ENCODE measurements around the gene FAM131C. TPM values are rescaled to one million over a fixed set of nuclear protein-coding genes. Genes with fewer than 3 reads are reported as not detected.
"Not testable (repeated sequence)": the region's sequence is repeated elsewhere in the genome, so short reads cannot be mapped to it uniquely, and the experiment has no call there.

FAM131C gene
- total RNA-seq, 1 experiment from 2014 or later: 0.45 TPM

DNA sequence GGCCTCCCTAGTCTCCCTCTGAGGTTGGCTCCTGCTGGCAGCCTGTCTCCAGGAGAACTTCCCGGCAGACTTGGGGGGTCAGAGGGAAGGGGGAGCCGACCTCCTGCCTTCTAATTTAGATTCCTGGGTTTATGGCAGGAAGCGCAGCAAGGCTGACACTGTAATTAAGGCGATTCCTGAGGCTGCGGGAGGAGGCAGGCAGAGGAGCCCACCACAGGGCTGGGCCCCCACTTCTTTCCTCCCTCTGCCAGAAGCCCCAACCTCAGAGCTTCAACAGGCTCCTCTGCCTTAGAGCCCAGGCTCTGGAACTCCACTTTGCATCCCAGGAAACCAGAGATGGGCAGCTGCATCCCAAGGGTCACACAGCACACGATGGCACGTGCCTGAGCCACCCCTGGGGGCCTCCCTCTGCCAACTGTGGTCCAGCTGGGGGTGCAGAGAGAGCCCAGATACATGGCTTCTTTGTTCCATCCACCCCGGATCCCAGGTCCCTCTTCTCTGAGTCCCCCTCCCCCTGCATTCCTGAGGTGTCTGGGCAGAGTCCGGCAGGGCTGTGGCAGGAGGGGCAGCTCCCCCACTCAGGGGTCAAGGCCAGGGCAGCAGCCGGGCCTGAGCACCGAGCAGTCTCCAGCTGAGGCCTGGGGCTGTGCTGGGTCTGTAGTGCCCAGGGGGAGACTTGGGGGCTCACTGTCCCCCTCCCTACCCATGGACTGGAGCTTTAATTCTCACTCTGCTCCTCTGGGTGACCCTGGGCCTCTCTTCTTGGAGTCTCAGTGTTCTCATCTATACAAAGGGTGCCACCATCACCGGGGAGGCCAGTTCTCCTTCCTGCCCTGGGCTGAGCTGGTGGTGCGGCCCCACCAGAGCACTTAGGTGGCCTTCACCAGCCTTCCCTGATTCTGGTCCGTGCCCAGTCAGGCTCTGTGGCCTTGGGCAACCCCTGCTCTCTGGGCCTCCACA, 39.4 kb upstream of the FAM131C start:
- H3K4me3 ChIP-seq (ENCODE audit: insufficient read depth, low read depth, low read length): no peak overlapping the region
- H3K36me3 ChIP-seq (replicated peaks; ENCODE audit: control insufficient read depth, insufficient read depth, low read length): no peaks in the 10 kb centered on the region
- no peaks in the 10 kb centered on the region; the same call in 1 of the 2 replicates for H3K27me3 ChIP-seq (ENCODE audit: control insufficient read depth, insufficient read depth, low read length)
- peak; percentile 88 for DNase-seq

DNA sequence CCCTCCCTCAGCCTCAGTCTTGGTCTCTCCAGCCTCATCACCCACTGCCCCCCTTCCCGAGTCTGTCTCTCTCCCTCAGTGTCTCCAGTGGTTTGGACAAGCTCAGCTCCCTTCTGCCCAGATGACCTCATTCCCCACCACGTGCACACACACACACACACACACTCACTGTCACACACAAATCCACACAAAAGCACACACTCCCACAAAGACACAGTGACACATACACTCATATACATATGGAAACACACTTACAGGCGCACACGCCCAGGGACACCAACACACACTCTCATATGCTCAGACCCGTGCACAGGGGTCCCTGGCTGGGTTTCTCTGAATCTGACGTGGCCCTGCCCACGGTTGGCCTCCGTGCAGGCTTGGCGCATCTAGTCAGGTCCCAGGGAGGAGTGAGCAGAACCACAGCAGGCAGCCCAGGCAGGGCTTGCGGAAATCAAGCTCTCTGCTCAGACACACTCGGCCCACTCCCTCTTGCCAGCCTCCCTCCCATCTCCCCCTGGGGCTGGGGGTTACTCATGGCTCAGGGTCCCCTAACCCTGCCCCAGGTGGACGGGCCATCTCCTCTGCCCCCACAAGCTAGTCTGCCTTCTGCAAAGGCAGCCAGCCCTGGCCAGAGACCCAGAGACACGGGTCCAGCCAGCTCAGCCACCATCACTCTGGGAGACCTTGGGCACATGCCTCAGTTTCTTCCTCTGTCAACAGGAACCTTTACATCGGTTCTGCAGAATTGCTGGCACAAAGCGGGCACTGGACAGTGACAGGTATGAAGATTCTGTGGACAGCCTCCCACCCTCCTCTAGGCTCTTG, 38.5 kb upstream of the FAM131C start:
- no peaks in the 10 kb centered on the region; the same call in 1 of the 2 replicates for H3K27me3 ChIP-seq (ENCODE audit: control insufficient read depth, insufficient read depth, low read length)
- H3K36me3 ChIP-seq (replicated peaks; ENCODE audit: control insufficient read depth, insufficient read depth, low read length): no peaks in the 10 kb centered on the region
- peak; percentile 51 for DNase-seq
- no peak overlapping the region for H3K4me3 ChIP-seq (ENCODE audit: insufficient read depth, low read depth, low read length)

DNA sequence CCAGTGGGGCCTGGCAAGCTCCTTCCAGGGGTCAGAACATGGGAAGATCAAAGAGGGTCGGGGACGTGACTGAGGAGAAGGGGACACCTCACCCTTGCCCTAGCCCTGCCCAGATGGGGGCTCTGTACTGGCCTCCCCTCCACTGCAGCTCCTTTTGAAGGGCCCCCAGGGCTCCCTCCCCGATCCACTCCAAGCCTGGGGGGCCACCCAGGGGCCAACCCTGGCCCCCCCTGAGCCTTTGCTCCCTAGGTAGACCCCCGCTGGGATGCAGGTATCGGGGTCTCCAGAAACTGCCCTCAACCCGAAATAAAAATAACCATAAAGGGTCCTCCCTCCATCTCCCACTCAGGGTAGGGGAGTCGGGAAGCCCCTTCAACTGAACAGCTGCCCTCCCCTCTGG, 37.4 kb upstream of the FAM131C start:
- no peak for DNase-seq

GRCh38 chr1:16110456-16110855, 37.0 kb upstream of the FAM131C start:
- Histone ChIP-seq H3K27me3 (ENCODE audit: control insufficient read depth, insufficient read depth, low read length) (no peaks in the 10 kb centered on the region; the same call in 1 of the 2 replicates), H3K36me3 (replicated peaks; ENCODE audit: control insufficient read depth, insufficient read depth, low read length) (no peaks in the 10 kb centered on the region), H3K4me3 (ENCODE audit: insufficient read depth, low read depth, low read length) (no peak overlapping the region)
- peak; percentile 7 for DNase-seq

More for the DNA sequence above, 37.4 kb upstream of the FAM131C start:
- no peaks in the 10 kb centered on the region for H3K36me3 ChIP-seq (replicated peaks; ENCODE audit: control insufficient read depth, insufficient read depth, low read length)
- no peak overlapping the region for H3K4me3 ChIP-seq (ENCODE audit: insufficient read depth, low read depth, low read length)
- no peaks in the 10 kb centered on the region; the same call in 1 of the 2 replicates for H3K27me3 ChIP-seq (ENCODE audit: control insufficient read depth, insufficient read depth, low read length)

DNA sequence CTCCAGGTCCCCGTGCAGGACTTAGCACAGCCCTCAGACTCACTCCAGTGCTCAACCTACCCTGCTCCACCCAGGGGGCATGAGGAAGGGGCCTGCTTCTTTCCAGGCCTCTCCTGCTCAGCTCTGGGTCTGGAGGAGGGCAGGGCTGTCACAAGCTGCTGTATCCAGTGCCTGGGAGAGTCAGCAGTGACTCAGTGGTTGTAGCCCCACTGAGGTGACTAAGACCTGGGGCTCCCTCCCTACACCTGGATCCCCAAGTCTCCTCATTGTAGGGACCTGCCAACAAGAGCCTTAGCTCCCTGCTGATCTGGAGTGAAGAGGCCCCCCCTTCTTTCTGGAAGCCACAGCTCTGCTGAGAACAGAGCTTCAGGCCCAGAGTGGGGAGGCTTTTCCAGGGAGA, 36.1 kb upstream of the FAM131C start:
- Histone ChIP-seq H3K4me3 (ENCODE audit: insufficient read depth, low read depth, low read length) (no peak overlapping the region), H3K27me3 (ENCODE audit: control insufficient read depth, insufficient read depth, low read length) (no peaks in the 10 kb centered on the region; the same call in 1 of the 2 replicates), H3K36me3 (replicated peaks; ENCODE audit: control insufficient read depth, insufficient read depth, low read length) (no peaks in the 10 kb centered on the region)
- peak; percentile 6 for DNase-seq

- not testable (repeated sequence) for DNase-seq; H3K36me3 ChIP-seq (replicated peaks; ENCODE audit: control insufficient read depth, insufficient read depth, low read length); H3K4me3 ChIP-seq (ENCODE audit: insufficient read depth, low read depth, low read length); H3K27me3 ChIP-seq (ENCODE audit: control insufficient read depth, insufficient read depth, low read length)
Measured at GRCh38 chr1:16107039-16107438, 33.6 kb upstream of the FAM131C start.

GRCh38 chr1:16101623-16102022, 28.2 kb upstream of the FAM131C start:
- no peaks in the 10 kb centered on the region for H3K36me3 ChIP-seq (replicated peaks; ENCODE audit: control insufficient read depth, insufficient read depth, low read length)
- no peaks in the 10 kb centered on the region for H3K27me3 ChIP-seq (ENCODE audit: control insufficient read depth, insufficient read depth, low read length)
- no peak overlapping the region for H3K4me3 ChIP-seq (ENCODE audit: insufficient read depth, low read depth, low read length)
- peak; percentile 4 for DNase-seq

DNA sequence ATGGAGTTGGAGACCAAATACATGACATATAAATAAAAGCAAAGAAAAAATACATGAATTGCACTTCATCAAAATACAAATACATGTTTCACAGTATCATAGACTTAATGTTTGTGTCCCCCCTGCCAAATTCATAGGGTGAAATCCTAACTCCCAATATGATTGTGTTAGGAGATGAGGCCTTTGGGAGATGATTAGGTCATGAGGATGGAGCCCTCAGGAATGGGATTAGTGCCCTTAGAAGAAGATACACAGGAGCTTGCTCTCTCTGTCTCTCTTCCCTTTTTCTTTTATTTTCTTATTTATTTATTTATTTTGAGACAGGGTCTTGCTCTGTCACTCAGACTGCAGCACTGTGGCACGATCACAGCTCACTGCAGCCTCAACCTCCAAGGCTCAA, 26.0 kb upstream of the FAM131C start:
- no peaks in the 10 kb centered on the region for H3K36me3 ChIP-seq (replicated peaks; ENCODE audit: control insufficient read depth, insufficient read depth, low read length)
- no peak overlapping the region for H3K4me3 ChIP-seq (ENCODE audit: insufficient read depth, low read depth, low read length)
- H3K27me3 ChIP-seq (ENCODE audit: control insufficient read depth, insufficient read depth, low read length): no peaks in the 10 kb centered on the region
- no peak for DNase-seq

- Histone ChIP-seq H3K36me3 (replicated peaks; ENCODE audit: control insufficient read depth, insufficient read depth, low read length) (no peaks in the 10 kb centered on the region), H3K4me3 (ENCODE audit: insufficient read depth, low read depth, low read length) (no peak overlapping the region), H3K27me3 (ENCODE audit: control insufficient read depth, insufficient read depth, low read length) (no peaks in the 10 kb centered on the region)
- DNase-seq: peak; percentile 11
Measured at GRCh38 chr1:16095447-16095846, 22.0 kb upstream of the FAM131C start.

GRCh38 chr1:16094453-16095158, 21.2 kb upstream of the FAM131C start:
- Histone ChIP-seq H3K27me3 (ENCODE audit: control insufficient read depth, insufficient read depth, low read length) (no peaks in the 10 kb centered on the region), H3K36me3 (replicated peaks; ENCODE audit: control insufficient read depth, insufficient read depth, low read length) (no peaks in the 10 kb centered on the region), H3K4me3 (ENCODE audit: insufficient read depth, low read depth, low read length) (no peak overlapping the region)
- peak; percentile 8 for DNase-seq

- Histone ChIP-seq H3K36me3 (replicated peaks; ENCODE audit: control insufficient read depth, insufficient read depth, low read length) (no peaks in the 10 kb centered on the region), H3K4me3 (ENCODE audit: insufficient read depth, low read depth, low read length) (no peak overlapping the region), H3K27me3 (ENCODE audit: control insufficient read depth, insufficient read depth, low read length) (no peaks in the 10 kb centered on the region)
- no peak for DNase-seq
Measured at GRCh38 chr1:16093611-16094010, 20.2 kb upstream of the FAM131C start.

GRCh38 chr1:16092923-16093511, 19.6 kb upstream of the FAM131C start:
- DNase-seq: peak; percentile 7
- Histone ChIP-seq H3K4me3 (ENCODE audit: insufficient read depth, low read depth, low read length) (no peak overlapping the region), H3K27me3 (ENCODE audit: control insufficient read depth, insufficient read depth, low read length) (no peaks in the 10 kb centered on the region), H3K36me3 (replicated peaks; ENCODE audit: control insufficient read depth, insufficient read depth, low read length) (no peaks in the 10 kb centered on the region)

DNA sequence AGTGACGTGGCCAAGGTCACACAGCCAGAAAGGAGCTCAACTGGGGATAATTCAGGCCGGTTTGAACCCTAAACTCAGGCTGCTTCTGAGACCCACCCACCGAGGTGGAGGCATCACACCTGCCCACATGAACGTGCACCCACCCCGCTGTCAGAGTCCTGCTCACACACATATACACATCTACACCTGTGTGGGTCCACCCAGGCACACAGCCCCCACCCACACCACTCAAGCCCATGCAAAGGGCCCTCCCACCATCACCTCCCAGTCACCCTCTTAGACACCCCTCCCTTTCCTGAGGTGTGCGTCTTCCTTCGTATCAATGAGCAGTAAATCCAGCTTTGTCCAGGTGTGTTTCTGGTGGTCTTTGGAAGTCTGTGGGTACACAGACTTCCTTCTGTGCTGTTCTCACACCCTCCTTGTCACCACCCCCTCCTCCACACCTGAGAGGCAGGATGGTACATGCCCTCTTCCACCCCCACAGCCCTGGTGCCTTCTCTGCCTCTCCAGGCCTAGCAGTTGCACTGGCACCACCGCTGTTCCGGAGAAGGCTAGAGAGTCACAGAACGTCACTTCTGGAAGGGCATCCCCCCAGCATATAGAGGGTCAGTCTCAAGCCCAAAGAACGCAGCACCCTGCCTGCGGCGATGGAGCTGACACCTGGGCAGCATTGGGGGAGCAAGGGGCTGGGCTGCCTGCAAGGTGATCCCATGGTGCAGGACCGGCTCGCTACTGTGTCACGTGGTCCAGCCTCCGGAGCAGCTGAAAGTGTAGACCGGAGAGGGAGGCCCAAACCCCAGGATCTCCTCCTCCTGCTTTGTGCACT, 18.9 kb upstream of the FAM131C start:
- Histone ChIP-seq H3K27me3 (ENCODE audit: control insufficient read depth, insufficient read depth, low read length) (no peaks in the 10 kb centered on the region), H3K4me3 (ENCODE audit: insufficient read depth, low read depth, low read length) (no peak overlapping the region), H3K36me3 (replicated peaks; ENCODE audit: control insufficient read depth, insufficient read depth, low read length) (no peaks in the 10 kb centered on the region)
- DNase-seq: no peak
